ENCODE results near the gene PDLIM5. TPM values are rescaled to one million over a fixed set of nuclear protein-coding genes. Genes with fewer than 3 reads are reported as not detected.

PDLIM5 gene
- total RNA-seq, 4 donors from 2014 or later, result 90.5 to 148 (median 115) TPM

DNA sequence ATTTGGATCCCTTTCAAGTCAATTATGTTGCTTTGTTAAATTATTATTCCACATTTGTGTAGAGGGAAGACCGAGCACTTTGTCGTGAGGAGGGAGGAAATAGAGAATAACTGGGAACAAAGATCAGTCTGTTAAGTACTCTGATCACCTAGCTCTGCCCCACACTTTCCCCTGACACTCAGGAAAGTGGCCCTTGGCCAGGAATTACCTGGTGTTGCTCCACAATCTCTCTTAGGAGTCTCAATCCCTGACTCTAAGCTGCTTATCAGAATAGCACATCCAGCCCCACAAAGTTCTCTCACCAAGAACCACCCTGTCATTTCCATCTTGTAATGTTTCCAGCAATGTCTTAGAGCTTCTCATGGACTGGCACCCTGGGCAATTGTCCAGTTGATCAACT is 222.2 kb downstream of the PDLIM5 start:
- DNase-seq (ENCODE audit: low spot score in 2 of 2), result no peak
- Histone ChIP-seq H3K9me3 (no peaks in the 10 kb centered on the region), H3K4me1 (no peaks in the 10 kb centered on the region), H3K27me3 (no peaks in the 10 kb centered on the region), H3K27ac (no peak overlapping the region), H3K4me3 (no peak overlapping the region), H3K36me3 (peaks cover 3% of the 10 kb centered on the region)
- 50% methylated on average over 2 of the region's 2 CpGs for WGBS
- no peak for TF ChIP-seq EP300 (IDR thresholded peaks at IDR 0.05)
- TF ChIP-seq, protein P1, sequence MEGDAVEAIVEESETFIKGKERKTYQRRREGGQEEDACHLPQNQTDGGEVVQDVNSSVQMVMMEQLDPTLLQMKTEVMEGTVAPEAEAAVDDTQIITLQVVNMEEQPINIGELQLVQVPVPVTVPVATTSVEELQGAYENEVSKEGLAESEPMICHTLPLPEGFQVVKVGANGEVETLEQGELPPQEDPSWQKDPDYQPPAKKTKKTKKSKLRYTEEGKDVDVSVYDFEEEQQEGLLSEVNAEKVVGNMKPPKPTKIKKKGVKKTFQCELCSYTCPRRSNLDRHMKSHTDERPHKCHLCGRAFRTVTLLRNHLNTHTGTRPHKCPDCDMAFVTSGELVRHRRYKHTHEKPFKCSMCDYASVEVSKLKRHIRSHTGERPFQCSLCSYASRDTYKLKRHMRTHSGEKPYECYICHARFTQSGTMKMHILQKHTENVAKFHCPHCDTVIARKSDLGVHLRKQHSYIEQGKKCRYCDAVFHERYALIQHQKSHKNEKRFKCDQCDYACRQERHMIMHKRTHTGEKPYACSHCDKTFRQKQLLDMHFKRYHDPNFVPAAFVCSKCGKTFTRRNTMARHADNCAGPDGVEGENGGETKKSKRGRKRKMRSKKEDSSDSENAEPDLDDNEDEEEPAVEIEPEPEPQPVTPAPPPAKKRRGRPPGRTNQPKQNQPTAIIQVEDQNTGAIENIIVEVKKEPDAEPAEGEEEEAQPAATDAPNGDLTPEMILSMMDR (IDR thresholded peaks at IDR 0.05), result no peak
- no peak for TF ChIP-seq POLR2A (IDR thresholded peaks at IDR 0.05)
- TF ChIP-seq POLR2AphosphoS5 (IDR thresholded peaks at IDR 0.05), result no peak

DNA sequence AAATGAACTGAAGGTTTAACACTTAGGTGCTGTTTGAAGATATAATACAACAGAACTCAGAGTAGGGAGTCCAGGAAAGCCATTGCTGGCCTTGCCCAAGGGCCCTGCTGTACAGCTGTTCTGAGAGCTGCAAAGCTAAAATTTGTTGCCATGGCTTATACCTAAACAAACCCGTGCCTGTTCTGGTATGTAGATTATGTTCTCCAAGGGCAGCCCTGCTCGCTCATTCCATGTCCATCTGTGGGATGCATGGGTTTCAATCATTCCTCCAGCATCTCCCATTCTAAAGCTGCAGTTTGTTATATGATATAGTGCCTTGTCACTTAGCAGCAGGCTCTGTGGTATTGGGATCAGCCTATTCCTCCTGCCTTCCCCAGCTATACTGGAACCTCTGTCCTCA is 225.2 kb downstream of the PDLIM5 start:
- H3K36me3 ChIP-seq, result no peaks in the 10 kb centered on the region
- 55% methylated on average over 2 of the region's 2 CpGs for WGBS
- DNase-seq (ENCODE audit: low spot score in 2 of 2), result no peak

DNA sequence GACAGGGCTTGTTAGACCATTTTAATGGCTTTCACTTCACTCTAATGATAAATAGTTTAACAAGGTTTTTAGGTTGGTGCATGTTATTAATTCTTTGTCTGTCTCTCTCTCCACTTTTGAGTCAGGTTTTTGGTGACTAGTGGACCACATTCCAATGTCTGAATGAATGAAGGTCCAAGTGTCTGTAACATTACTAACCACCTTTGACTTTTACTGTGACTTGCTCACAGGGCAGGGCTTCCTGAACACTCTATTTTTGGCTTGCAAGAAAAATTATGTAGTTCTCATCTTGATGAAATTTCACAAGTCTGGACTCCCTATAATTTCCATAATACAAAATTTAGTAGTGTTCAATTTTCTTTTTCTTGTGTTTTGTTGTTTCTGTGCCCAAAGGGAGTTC is 227.2 kb downstream of the PDLIM5 start:
- no peak for DNase-seq (ENCODE audit: low spot score in 2 of 2)
- no peak for TF ChIP-seq POLR2A (IDR thresholded peaks at IDR 0.05)
- no peak for TF ChIP-seq POLR2AphosphoS5 (IDR thresholded peaks at IDR 0.05)
- no peak for TF ChIP-seq EP300 (IDR thresholded peaks at IDR 0.05)
- TF ChIP-seq, protein P1 (IDR thresholded peaks at IDR 0.05), result no peak
- no peaks in the 10 kb centered on the region for H3K9me3 ChIP-seq
- no peaks in the 10 kb centered on the region for H3K27me3 ChIP-seq
- no peak overlapping the region for H3K27ac ChIP-seq
- no peaks in the 10 kb centered on the region for H3K4me1 ChIP-seq
- H3K4me3 ChIP-seq, result no peak overlapping the region
- H3K36me3 ChIP-seq, result no peaks in the 10 kb centered on the region

More for the DNA sequence above, 225.2 kb downstream of the PDLIM5 start:
- no peak overlapping the region for H3K27ac ChIP-seq
- TF ChIP-seq, protein P1 (IDR thresholded peaks at IDR 0.05), result no peak
- TF ChIP-seq POLR2A (IDR thresholded peaks at IDR 0.05), result no peak
- no peak for TF ChIP-seq EP300 (IDR thresholded peaks at IDR 0.05)
- TF ChIP-seq POLR2AphosphoS5 (IDR thresholded peaks at IDR 0.05), result no peak
- no peaks in the 10 kb centered on the region for H3K27me3 ChIP-seq
- H3K4me3 ChIP-seq, result no peak overlapping the region
- no peaks in the 10 kb centered on the region for H3K9me3 ChIP-seq
- H3K4me1 ChIP-seq, result no peaks in the 10 kb centered on the region

DNA sequence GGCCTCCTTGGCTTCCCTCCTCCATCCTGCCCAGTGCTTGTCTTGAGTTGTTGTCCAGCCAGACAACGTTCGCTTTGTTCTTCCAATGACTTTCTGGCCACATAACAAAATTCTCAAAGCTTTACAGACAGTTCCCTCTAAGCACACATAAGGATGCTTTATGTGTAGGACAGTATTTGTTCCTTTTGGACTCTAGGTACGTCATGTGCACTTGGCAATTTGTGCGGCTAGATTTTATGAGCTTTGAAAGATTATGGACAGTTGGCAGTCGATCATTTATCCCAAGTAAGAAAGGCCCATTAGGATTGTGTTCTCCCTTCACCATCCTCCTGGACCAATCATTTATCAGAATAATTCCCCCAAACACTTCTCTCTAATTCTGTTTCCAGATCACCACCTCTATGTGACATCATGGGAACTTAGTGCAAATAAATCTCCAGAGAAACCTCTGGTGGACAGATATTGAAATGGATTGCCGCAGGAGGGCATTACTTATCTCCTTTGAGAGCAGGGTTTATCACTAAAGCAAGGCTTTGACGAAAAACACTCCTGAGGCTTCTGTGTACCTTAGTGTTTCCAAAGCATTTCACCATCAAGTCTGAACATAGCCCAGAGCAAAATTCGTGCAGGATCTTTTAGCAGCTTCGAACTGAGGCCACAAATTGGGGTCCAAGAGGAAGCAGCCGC is 228.6 kb downstream of the PDLIM5 start:
- no peak overlapping the region for H3K27ac ChIP-seq
- WGBS, result 73% methylated on average over 10 of the region's 10 CpGs
- no peaks in the 10 kb centered on the region for H3K36me3 ChIP-seq
- H3K27me3 ChIP-seq, result no peaks in the 10 kb centered on the region
- DNase-seq (ENCODE audit: low spot score in 2 of 2), result no peak
- H3K9me3 ChIP-seq, result no peaks in the 10 kb centered on the region
- H3K4me3 ChIP-seq, result no peak overlapping the region
- no peaks in the 10 kb centered on the region for H3K4me1 ChIP-seq
- TF ChIP-seq EP300 (IDR thresholded peaks at IDR 0.05), result no peak

DNA sequence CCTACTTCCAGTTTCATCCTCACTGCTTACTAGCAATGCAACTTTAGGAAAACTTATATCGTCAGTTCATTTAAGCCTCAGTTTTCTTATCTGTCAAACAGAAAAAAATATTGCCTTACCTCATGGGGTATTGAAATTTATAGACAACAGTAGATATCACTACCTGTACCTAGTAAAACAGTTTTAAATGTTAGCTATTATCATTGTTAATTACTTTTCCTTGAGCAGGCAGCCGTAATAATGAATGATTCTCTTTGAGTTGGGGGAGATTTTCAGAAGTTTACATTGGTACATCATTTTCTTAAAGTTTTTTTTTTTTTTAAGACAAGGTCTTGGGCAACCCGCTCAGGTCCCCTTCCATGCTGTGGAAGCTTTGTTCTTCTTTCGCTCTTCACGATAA is 234.3 kb downstream of the PDLIM5 start:
- no peaks in the 10 kb centered on the region for H3K9me3 ChIP-seq
- H3K4me1 ChIP-seq, result no peaks in the 10 kb centered on the region
- H3K27ac ChIP-seq, result no peak overlapping the region
- H3K4me3 ChIP-seq, result no peak overlapping the region
- no peaks in the 10 kb centered on the region for H3K36me3 ChIP-seq
- TF ChIP-seq POLR2A (IDR thresholded peaks at IDR 0.05) (no peak), POLR2AphosphoS5 (IDR thresholded peaks at IDR 0.05) (no peak), EP300 (IDR thresholded peaks at IDR 0.05) (no peak)
- TF ChIP-seq, protein P1 (IDR thresholded peaks at IDR 0.05), result no peak
- 96% methylated on average over 5 of the region's 5 CpGs for WGBS
- DNase-seq (ENCODE audit: low spot score in 2 of 2), result no peak
- H3K27me3 ChIP-seq, result no peaks in the 10 kb centered on the region

Data from suprapubic skin (tissue), 4 donors.